GM23248 (cell line): ENCODE data around the gene NR1H4. TPM values are rescaled to one million over a fixed set of nuclear protein-coding genes. Genes with fewer than 3 reads are reported as not detected.

Experiments used
- DNase-seq: peaks from one replicate; pipeline ENCODE4 v3.0.0-alpha.2; 2015
- H2AFZ ChIP-seq: fragments of 200-600 bp; sonication (generic); 2 replicates; pipeline ENCODE4 v1.6.1; 2016; ENCODE audit warnings: antibody characterized with exemption
- H3F3A ChIP-seq: fragments of 200-600 bp; sonication (generic); 2 replicates; pipeline ENCODE4 v1.6.1; 2016; ENCODE audit warnings: mild to moderate bottlenecking, antibody characterized with exemption, mixed run types; ENCODE audit not compliant: insufficient read depth
- H3K27ac ChIP-seq: fragments of 200-600 bp; sonication (generic); 2 replicates; pipeline ENCODE4 v1.5.1; 2016; ENCODE audit warnings: mild to moderate bottlenecking
- H3K27me3 ChIP-seq: fragments of 200-600 bp; sonication (generic); replicated peaks from 2 replicates; pipeline ENCODE4 v1.6.1; 2016; ENCODE audit warnings: mild to moderate bottlenecking; ENCODE audit not compliant: insufficient read depth
- H3K36me3 ChIP-seq: fragments of 200-600 bp; sonication (generic); 2 replicates; pipeline ENCODE4 v1.6.1; 2016; ENCODE audit warnings: low read depth, mild to moderate bottlenecking
- H3K4me1 ChIP-seq: fragments of 200-600 bp; sonication (generic); 2 replicates; pipeline ENCODE4 v1.6.1; 2016; ENCODE audit warnings: mild to moderate bottlenecking; ENCODE audit not compliant: insufficient read depth
- H3K4me2 ChIP-seq: fragments of 200-600 bp; sonication (generic); one replicate; pipeline ENCODE4 v1.6.1; 2016; ENCODE audit warnings: mild to moderate bottlenecking; ENCODE audit not compliant: unreplicated experiment
- H3K4me3 ChIP-seq: fragments of 200-600 bp; sonication (generic); 2 replicates; pipeline ENCODE4 v1.5.1; 2016; ENCODE audit warnings: mild to moderate bottlenecking
- H3K79me2 ChIP-seq: fragments of 200-600 bp; sonication (generic); 2 replicates; pipeline ENCODE4 v1.6.1; 2016; ENCODE audit warnings: mild to moderate bottlenecking; ENCODE audit not compliant: insufficient read depth
- H3K9ac ChIP-seq: fragments of 200-600 bp; sonication (generic); 2 replicates; pipeline ENCODE4 v1.6.1; 2016; ENCODE audit warnings: mild to moderate bottlenecking
- H3K9me2 ChIP-seq: fragments of 200-600 bp; sonication (generic); 2 replicates; pipeline ENCODE4 v1.6.1; 2016; ENCODE audit warnings: mixed run types, mild to moderate bottlenecking, moderate library complexity; ENCODE audit not compliant: insufficient read depth
- H3K9me3 ChIP-seq: fragments of 200-600 bp; sonication (generic); one replicate; pipeline ENCODE4 v1.6.1; 2017; ENCODE audit warnings: low read depth
- H4K20me1 ChIP-seq: fragments of 200-600 bp; sonication (generic); 2 replicates; pipeline ENCODE4 v1.6.0; 2016; ENCODE audit not compliant: insufficient read depth
- EZH2 ChIP-seq: fragments of 200-600 bp; sonication (generic); IDR thresholded peaks from 2 replicates; pipeline ENCODE4 v1.6.1; 2018; ENCODE audit warnings: antibody characterized with exemption, mild to moderate bottlenecking; ENCODE audit not compliant: insufficient read depth, poor library complexity, severe bottlenecking
- EZH2phosphoT487 ChIP-seq: fragments of 200-600 bp; sonication (generic); IDR thresholded peaks from 2 replicates; pipeline ENCODE4 v1.6.1; 2018; ENCODE audit warnings: antibody characterized with exemption, moderate library complexity, mild to moderate bottlenecking, low read depth; ENCODE audit not compliant: insufficient read depth
- WGBS, 2 experiments: methylation state at CpG; one replicate each; pipeline ENCODE4 v1.1.6; 2015 to 2017; ENCODE audit warnings: low lambda C conversion rate in 2 of 2, low coverage in 1 of 2; ENCODE audit errors: missing lambda C conversion rate in 2 of 2; 5-methylcytosine and 5-hydroxymethylcytosine counted together
- in situ Hi-C: fragments of 300-500 bp; cut with MboI; formaldehyde crosslinking; loops from 2 replicates; pipeline ENCODE4 v1.15.0; 2020
- polyA plus RNA-seq: library from polyadenylated mRNA; unstranded; fragments of >200 nt; fragmentation: Nextera tagmentation; extraction: Ambion mirVana; gene quantifications from 2 replicates; pipeline ENCODE4 v1.2.1, GENCODE V29; 2016
- total RNA-seq: library from RNA; depleted of rRNA; stranded (reverse); fragments of >200 nt; shearing (Covaris generic); gene quantifications from 2 replicates; pipeline ENCODE4 v1.2.3, GENCODE V29; 2014

NR1H4 gene
- total and polyA plus RNA-seq, 2 experiments from 2014 or later, result not detected

- H3K9me2 ChIP-seq, result no peaks in the 10 kb centered on the region
- H3K4me2 ChIP-seq, result no peak overlapping the region
- no peaks in the 10 kb centered on the region for H3K27me3 ChIP-seq
- no peak for DNase-seq
- H3K9me3 ChIP-seq, result no peaks in the 10 kb centered on the region
- H3K9ac ChIP-seq, result no peak overlapping the region
- 89 to 94% methylated on average over 3 of the region's 3 CpGs for WGBS, 2 experiments
- H3K79me2 ChIP-seq, result peaks cover 23% of the 10 kb centered on the region
- no peak overlapping the region for H3K4me3 ChIP-seq
- no peak for TF ChIP-seq EZH2phosphoT487
- no peak for TF ChIP-seq EZH2
- no peak overlapping the region for H2AFZ ChIP-seq
- in situ Hi-C loops, result no loop called here
- H3F3A ChIP-seq, result 0 out of 2 replicates have a peak, but pooled peaks cover 4% of the 10 kb centered on the region
- no peak overlapping the region for H3K27ac ChIP-seq
- no peaks in the 10 kb centered on the region for H3K36me3 ChIP-seq
- H3K4me1 ChIP-seq, result peaks cover 24% of the 10 kb centered on the region; the same call in 1 of the 2 replicates
- H4K20me1 ChIP-seq, result no peaks in the 10 kb centered on the region
Measured at GRCh38 chr12:100572184-100572583, 98.5 kb downstream of the NR1H4 start.

- peak; percentile 96 for DNase-seq
- Histone ChIP-seq H3K4me3 (peak within 1 kb of the TSS; percentile 88), H3K9ac (peak within 1 kb of the TSS; percentile 82), H3K9me2 (no peaks in the 10 kb centered on the region), H2AFZ (peak within 1 kb of the TSS; percentile 92), H3K4me2 (peak within 1 kb of the TSS; percentile 90), H3K27me3 (no peaks in the 10 kb centered on the region), H3K9me3 (no peaks in the 10 kb centered on the region), H3F3A (no peaks in the 10 kb centered on the region), H4K20me1 (no peaks in the 10 kb centered on the region), H3K79me2 (peaks cover 37% of the 10 kb centered on the region), H3K27ac (no peak within 1 kb of the TSS), H3K4me1 (peaks cover 18% of the 10 kb centered on the region; the same call in 1 of the 2 replicates), H3K36me3 (no peaks in the 10 kb centered on the region)
- TF ChIP-seq EZH2phosphoT487 (no peak), EZH2 (no peak)
- 2 to 4% methylated on average over 45 to 70 of the region's 70 CpGs for WGBS, 2 experiments
- in situ Hi-C loops, result no loop called here
Measured at GRCh38 chr12:100573292-100574186, 99.9 kb downstream of the NR1H4 start, which contains the start of gene GAS2L3. Gene GAS2L3, plus strand, starts transcription at chr12:100573684. Its CDS starts 21,221 bp downstream, at chr12:100594905.

- H2AFZ ChIP-seq, result peak overlapping the region; percentile 92
- H3K4me3 ChIP-seq, result peak overlapping the region; percentile 88
- peak; percentile 51 for DNase-seq
- H3K9me2 ChIP-seq, result no peaks in the 10 kb centered on the region
- no peak for TF ChIP-seq EZH2phosphoT487
- no peak for TF ChIP-seq EZH2
- no peaks in the 10 kb centered on the region for H3F3A ChIP-seq
- in situ Hi-C loops, result no loop called here
- H3K9ac ChIP-seq, result peak overlapping the region; percentile 82
- H3K27ac ChIP-seq, result no peak overlapping the region
- H3K4me2 ChIP-seq, result peak overlapping the region; percentile 90
- H3K36me3 ChIP-seq, result no peaks in the 10 kb centered on the region
- 17% methylated on average over 15 of the region's 15 CpGs for WGBS, 2 experiments
- peaks cover 46% of the 10 kb centered on the region for H3K79me2 ChIP-seq
- H3K9me3 ChIP-seq, result no peaks in the 10 kb centered on the region
- H4K20me1 ChIP-seq, result no peaks in the 10 kb centered on the region
- no peaks in the 10 kb centered on the region for H3K27me3 ChIP-seq
- peaks cover 18% of the 10 kb centered on the region; the same call in 1 of the 2 replicates for H3K4me1 ChIP-seq
Measured at GRCh38 chr12:100574187-100575074, 100.8 kb downstream of the NR1H4 start.
